Measurements from ENCODE around the gene CPT1A.

CPT1A gene

GRCh38 chr11:68828155-68828931 is 13.4 kb downstream of the CPT1A start:
- no peak for DNase-seq

GRCh38 chr11:68827733-68828132 is 14.0 kb downstream of the CPT1A start:
- no peak for DNase-seq

- DNase-seq: no peak
Measured at GRCh38 chr11:68826726-68827125, 15.0 kb downstream of the CPT1A start.

GRCh38 chr11:68825571-68825970 is 16.1 kb downstream of the CPT1A start:
- DNase-seq: no peak

GRCh38 chr11:68822546-68822945 is 19.2 kb downstream of the CPT1A start:
- DNase-seq: no peak

GRCh38 chr11:68821670-68822069 is 20.0 kb downstream of the CPT1A start:
- DNase-seq: no peak

GRCh38 chr11:68819362-68819761 is 22.4 kb downstream of the CPT1A start:
- DNase-seq: no peak

GRCh38 chr11:68818181-68818580 is 23.5 kb downstream of the CPT1A start:
- DNase-seq: no peak

GRCh38 chr11:68817554-68817953 is 24.2 kb downstream of the CPT1A start:
- no peak for DNase-seq

- no peak for DNase-seq
Measured at GRCh38 chr11:68816917-68817419, 24.7 kb downstream of the CPT1A start.

GRCh38 chr11:68816251-68816776 is 25.4 kb downstream of the CPT1A start:
- DNase-seq: no peak

GRCh38 chr11:68813773-68814172 is 27.9 kb downstream of the CPT1A start:
- DNase-seq: no peak

- no peak for DNase-seq
Measured at GRCh38 chr11:68812526-68812925, 29.2 kb downstream of the CPT1A start.

- no peak for DNase-seq
Measured at GRCh38 chr11:68810164-68810563, 31.6 kb downstream of the CPT1A start.

GRCh38 chr11:68809506-68809905 is 32.2 kb downstream of the CPT1A start:
- DNase-seq: no peak

GRCh38 chr11:68808787-68809186 is 32.9 kb downstream of the CPT1A start:
- DNase-seq: no peak

- DNase-seq: no peak
Measured at GRCh38 chr11:68806931-68807844, 34.5 kb downstream of the CPT1A start.

GRCh38 chr11:68804786-68805185 is 36.9 kb downstream of the CPT1A start:
- no peak for DNase-seq

- no peak for DNase-seq
Measured at GRCh38 chr11:68803766-68804165, 38.0 kb downstream of the CPT1A start.

- no peak for DNase-seq
Measured at GRCh38 chr11:68798221-68798813, 43.4 kb downstream of the CPT1A start.

- DNase-seq: no peak
Measured at GRCh38 chr11:68796801-68797200, 44.9 kb downstream of the CPT1A start.

GRCh38 chr11:68792400-68792966 is 49.2 kb downstream of the CPT1A start:
- no peak for DNase-seq

- DNase-seq: no peak
Measured at GRCh38 chr11:68784653-68785052, 57.1 kb downstream of the CPT1A start.
